Measurements from ENCODE around the gene SGPP2.
A peak's percentile ranks its signal among the peaks of the same experiment; 100 is the strongest.

Gene SGPP2

GRCh38 chr2:222470802-222471468 lies 46.6 kb downstream of the SGPP2 start:
- Histone ChIP-seq H3K27ac (ENCODE audit: insufficient read depth in 1 of 2, low read depth in 1 of 2, low read length in 2 of 2, poor library complexity in 1 of 2, severe bottlenecking in 2 of 2) (no peak overlapping the region), H3K9me3 (ENCODE audit: control extremely low read depth in 1 of 5, control insufficient read depth in 4 of 5, insufficient read depth in 2 of 5, low read depth in 1 of 5, low read length in 4 of 5) (no peaks in the 10 kb centered on the region), H3K36me3 (ENCODE audit: control insufficient read depth in 4 of 4, insufficient read depth in 4 of 4, low read length in 3 of 4) (no peaks in the 10 kb centered on the region), H3K4me3 (ENCODE audit: control insufficient read depth in 1 of 7, extremely low read depth in 1 of 7, insufficient read depth in 4 of 7, low read depth in 2 of 7, low read length in 6 of 7) (no peak overlapping the region), H3K27me3 (replicated peaks in 2 of 5; ENCODE audit: control insufficient read depth in 4 of 5, insufficient read depth in 5 of 5, low read length in 4 of 5) (peaks cover 0 to 3% (median 0%) of the 10 kb centered on the region in 5 experiments), H3K4me1 (ENCODE audit: control extremely low read depth in 1 of 4, control insufficient read depth in 4 of 4, insufficient read depth in 4 of 4, low read length in 3 of 4) (no peaks in the 10 kb centered on the region)
- CTCF ChIA-PET: no interaction called here
- DNase-seq: no peak
- WGBS (ENCODE audit: insufficient coverage): 100% methylated on average over 4 of the region's 5 CpGs
- POLR2A ChIA-PET: no interaction called here

GRCh38 chr2:222477962-222478608 lies 53.7 kb downstream of the SGPP2 start:
- DNase-seq: no peak
- H3K36me3 ChIP-seq (ENCODE audit: control insufficient read depth in 4 of 4, insufficient read depth in 4 of 4, low read length in 3 of 4): no peaks in the 10 kb centered on the region
- 78% methylated on average over 11 of the region's 14 CpGs for WGBS (ENCODE audit: insufficient coverage)
- no peak overlapping the region for H3K4me3 ChIP-seq (ENCODE audit: control insufficient read depth in 1 of 7, extremely low read depth in 1 of 7, insufficient read depth in 4 of 7, low read depth in 2 of 7, low read length in 6 of 7)
- H3K9me3 ChIP-seq (ENCODE audit: control extremely low read depth in 1 of 5, control insufficient read depth in 4 of 5, insufficient read depth in 2 of 5, low read depth in 1 of 5, low read length in 4 of 5): no peaks in the 10 kb centered on the region
- CTCF ChIA-PET: interaction anchor here (1.1 kb wide), 1 partner anchor 15 kb away, joined by 3 read pairs; no protein-coding TSS in a partner anchor
- H3K27ac ChIP-seq (ENCODE audit: insufficient read depth in 1 of 2, low read depth in 1 of 2, low read length in 2 of 2, poor library complexity in 1 of 2, severe bottlenecking in 2 of 2): no peak overlapping the region
- POLR2A ChIA-PET: no interaction called here
- H3K4me1 ChIP-seq (ENCODE audit: control extremely low read depth in 1 of 4, control insufficient read depth in 4 of 4, insufficient read depth in 4 of 4, low read length in 3 of 4): no peaks in the 10 kb centered on the region
- H3K27me3 ChIP-seq (replicated peaks in 2 of 5; ENCODE audit: control insufficient read depth in 4 of 5, insufficient read depth in 5 of 5, low read length in 4 of 5): peaks cover 0 to 11% (median 6%) of the 10 kb centered on the region in 5 experiments

- H3K36me3 ChIP-seq (ENCODE audit: control insufficient read depth in 4 of 4, insufficient read depth in 4 of 4, low read length in 3 of 4): no peaks in the 10 kb centered on the region
- ChIA-PET CTCF (interaction anchor here (1.0 kb wide), 1 partner anchor 158 kb away, joined by 3 read pairs; no protein-coding TSS in a partner anchor), POLR2A (no interaction called here)
- no peak overlapping the region for H3K27ac ChIP-seq (ENCODE audit: insufficient read depth in 1 of 2, low read depth in 1 of 2, low read length in 2 of 2, poor library complexity in 1 of 2, severe bottlenecking in 2 of 2)
- H3K27me3 ChIP-seq (replicated peaks in 2 of 5; ENCODE audit: control insufficient read depth in 4 of 5, insufficient read depth in 5 of 5, low read length in 4 of 5): peaks cover 0 to 19% (median 11%) of the 10 kb centered on the region in 5 experiments
- no peaks in the 10 kb centered on the region for H3K4me1 ChIP-seq (ENCODE audit: control extremely low read depth in 1 of 4, control insufficient read depth in 4 of 4, insufficient read depth in 4 of 4, low read length in 3 of 4)
- no peak overlapping the region for H3K4me3 ChIP-seq (ENCODE audit: control insufficient read depth in 1 of 7, extremely low read depth in 1 of 7, insufficient read depth in 4 of 7, low read depth in 2 of 7, low read length in 6 of 7)
- peak in 1 of 3 donors; percentile 4 for DNase-seq
- no peaks in the 10 kb centered on the region for H3K9me3 ChIP-seq (ENCODE audit: control extremely low read depth in 1 of 5, control insufficient read depth in 4 of 5, insufficient read depth in 2 of 5, low read depth in 1 of 5, low read length in 4 of 5)
Observed at GRCh38 chr2:222479859-222480258, 55.5 kb downstream of the SGPP2 start.

GRCh38 chr2:222480497-222480896 lies 56.2 kb downstream of the SGPP2 start:
- no peak for DNase-seq
- Histone ChIP-seq H3K27me3 (replicated peaks in 2 of 5; ENCODE audit: control insufficient read depth in 4 of 5, insufficient read depth in 5 of 5, low read length in 4 of 5) (peaks cover 0 to 20% (median 11%) of the 10 kb centered on the region in 5 experiments), H3K9me3 (ENCODE audit: control extremely low read depth in 1 of 5, control insufficient read depth in 4 of 5, insufficient read depth in 2 of 5, low read depth in 1 of 5, low read length in 4 of 5) (no peaks in the 10 kb centered on the region), H3K4me1 (ENCODE audit: control extremely low read depth in 1 of 4, control insufficient read depth in 4 of 4, insufficient read depth in 4 of 4, low read length in 3 of 4) (no peaks in the 10 kb centered on the region), H3K4me3 (ENCODE audit: control insufficient read depth in 1 of 7, extremely low read depth in 1 of 7, insufficient read depth in 4 of 7, low read depth in 2 of 7, low read length in 6 of 7) (no peak overlapping the region), H3K36me3 (ENCODE audit: control insufficient read depth in 4 of 4, insufficient read depth in 4 of 4, low read length in 3 of 4) (no peaks in the 10 kb centered on the region), H3K27ac (ENCODE audit: insufficient read depth in 1 of 2, low read depth in 1 of 2, low read length in 2 of 2, poor library complexity in 1 of 2, severe bottlenecking in 2 of 2) (no peak overlapping the region)
- WGBS (ENCODE audit: insufficient coverage): 100% methylated on average over 4 of the region's 5 CpGs
- POLR2A ChIA-PET: no interaction called here
- CTCF ChIA-PET: no interaction called here

GRCh38 chr2:222481941-222482340 lies 57.6 kb downstream of the SGPP2 start:
- DNase-seq: no peak
- ChIA-PET POLR2A (no interaction called here), CTCF (interaction anchor here (1.2 to 5.0 kb wide), 3 partner anchors 161 to 179 kb away, joined by 4 to 28 read pairs (median 14); a partner anchor contains a TSS)
- peaks cover 0 to 20% (median 11%) of the 10 kb centered on the region in 5 experiments for H3K27me3 ChIP-seq (replicated peaks in 2 of 5; ENCODE audit: control insufficient read depth in 4 of 5, insufficient read depth in 5 of 5, low read length in 4 of 5)
- H3K9me3 ChIP-seq (ENCODE audit: control extremely low read depth in 1 of 5, control insufficient read depth in 4 of 5, insufficient read depth in 2 of 5, low read depth in 1 of 5, low read length in 4 of 5): no peaks in the 10 kb centered on the region
- H3K36me3 ChIP-seq (ENCODE audit: control insufficient read depth in 4 of 4, insufficient read depth in 4 of 4, low read length in 3 of 4): no peaks in the 10 kb centered on the region
- no peak overlapping the region for H3K4me3 ChIP-seq (ENCODE audit: control insufficient read depth in 1 of 7, extremely low read depth in 1 of 7, insufficient read depth in 4 of 7, low read depth in 2 of 7, low read length in 6 of 7)
- no peaks in the 10 kb centered on the region for H3K4me1 ChIP-seq (ENCODE audit: control extremely low read depth in 1 of 4, control insufficient read depth in 4 of 4, insufficient read depth in 4 of 4, low read length in 3 of 4)
- no peak overlapping the region for H3K27ac ChIP-seq (ENCODE audit: insufficient read depth in 1 of 2, low read depth in 1 of 2, low read length in 2 of 2, poor library complexity in 1 of 2, severe bottlenecking in 2 of 2)

- Histone ChIP-seq H3K27ac (ENCODE audit: insufficient read depth in 1 of 2, low read depth in 1 of 2, low read length in 2 of 2, poor library complexity in 1 of 2, severe bottlenecking in 2 of 2) (no peak overlapping the region), H3K4me3 (ENCODE audit: control insufficient read depth in 1 of 7, extremely low read depth in 1 of 7, insufficient read depth in 4 of 7, low read depth in 2 of 7, low read length in 6 of 7) (no peak overlapping the region), H3K27me3 (replicated peaks in 2 of 5; ENCODE audit: control insufficient read depth in 4 of 5, insufficient read depth in 5 of 5, low read length in 4 of 5) (peaks cover 0 to 20% (median 11%) of the 10 kb centered on the region in 5 experiments), H3K9me3 (ENCODE audit: control extremely low read depth in 1 of 5, control insufficient read depth in 4 of 5, insufficient read depth in 2 of 5, low read depth in 1 of 5, low read length in 4 of 5) (no peaks in the 10 kb centered on the region), H3K36me3 (ENCODE audit: control insufficient read depth in 4 of 4, insufficient read depth in 4 of 4, low read length in 3 of 4) (no peaks in the 10 kb centered on the region), H3K4me1 (ENCODE audit: control extremely low read depth in 1 of 4, control insufficient read depth in 4 of 4, insufficient read depth in 4 of 4, low read length in 3 of 4) (no peaks in the 10 kb centered on the region)
- peak; percentile 35 to 55 (median 48) for DNase-seq
- POLR2A ChIA-PET: no interaction called here
- WGBS (ENCODE audit: insufficient coverage): 20% methylated on average over 2 of the region's 3 CpGs
- CTCF ChIA-PET: interaction anchor here (1.7 to 5.0 kb wide), 3 partner anchors 11 to 166 kb away, joined by 4 to 28 read pairs (median 14); a partner anchor contains a TSS
Observed at GRCh38 chr2:222483513-222484039, 59.2 kb downstream of the SGPP2 start.
